ENCODE data around the gene TRIM46. TPM values are rescaled to one million over a fixed set of nuclear protein-coding genes. Genes with fewer than 3 reads are reported as not detected.

The TRIM46 gene
- total RNA-seq, 3 donors from 2014 or later = 0.26 to 0.76 (median 0.39) TPM

DNA sequence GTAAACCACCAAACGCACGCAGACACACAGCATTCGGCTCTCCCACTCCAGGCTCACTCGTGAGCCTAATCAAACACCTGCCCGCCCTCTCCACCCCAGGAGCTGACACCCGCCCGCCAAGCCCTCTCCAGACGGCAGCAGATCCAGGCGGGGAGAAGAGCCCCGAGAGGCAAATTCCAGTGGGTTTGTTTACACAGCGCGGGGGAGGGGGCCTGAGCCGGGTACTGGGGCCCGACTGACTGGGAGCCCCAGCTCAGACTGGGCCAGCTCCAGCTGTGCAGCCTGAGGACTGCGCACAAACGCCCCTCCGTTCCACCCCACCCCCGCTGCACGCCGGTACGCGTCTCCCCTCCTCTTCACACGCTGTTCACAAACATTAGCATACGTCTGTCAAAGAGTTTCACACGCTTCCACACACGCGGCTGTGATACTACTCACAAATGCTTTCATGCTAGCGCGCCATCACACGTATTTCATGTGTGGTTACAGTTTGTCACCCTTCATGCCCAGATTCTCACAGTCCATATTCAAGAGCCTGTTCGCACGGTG is 47.0 kb upstream of the TRIM46 start:
- intact Hi-C loops (cut with DNase I, micrococcal nuclease) = no loop called here
- Histone ChIP-seq H3K36me3 (ENCODE audit: low read depth) (no peaks in the 10 kb centered on the region), H3K9me3 (no peaks in the 10 kb centered on the region), H3K4me1 (ENCODE audit: low read depth) (peaks cover 28% of the 10 kb centered on the region), H3K4me3 (peak overlapping the region; percentile 9)
- peak; percentile 3 for ATAC-seq
- DNase-seq = peak; percentile 64 to 75 (median 73)
- TF ChIP-seq, protein P1, sequence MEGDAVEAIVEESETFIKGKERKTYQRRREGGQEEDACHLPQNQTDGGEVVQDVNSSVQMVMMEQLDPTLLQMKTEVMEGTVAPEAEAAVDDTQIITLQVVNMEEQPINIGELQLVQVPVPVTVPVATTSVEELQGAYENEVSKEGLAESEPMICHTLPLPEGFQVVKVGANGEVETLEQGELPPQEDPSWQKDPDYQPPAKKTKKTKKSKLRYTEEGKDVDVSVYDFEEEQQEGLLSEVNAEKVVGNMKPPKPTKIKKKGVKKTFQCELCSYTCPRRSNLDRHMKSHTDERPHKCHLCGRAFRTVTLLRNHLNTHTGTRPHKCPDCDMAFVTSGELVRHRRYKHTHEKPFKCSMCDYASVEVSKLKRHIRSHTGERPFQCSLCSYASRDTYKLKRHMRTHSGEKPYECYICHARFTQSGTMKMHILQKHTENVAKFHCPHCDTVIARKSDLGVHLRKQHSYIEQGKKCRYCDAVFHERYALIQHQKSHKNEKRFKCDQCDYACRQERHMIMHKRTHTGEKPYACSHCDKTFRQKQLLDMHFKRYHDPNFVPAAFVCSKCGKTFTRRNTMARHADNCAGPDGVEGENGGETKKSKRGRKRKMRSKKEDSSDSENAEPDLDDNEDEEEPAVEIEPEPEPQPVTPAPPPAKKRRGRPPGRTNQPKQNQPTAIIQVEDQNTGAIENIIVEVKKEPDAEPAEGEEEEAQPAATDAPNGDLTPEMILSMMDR (IDR thresholded peaks at IDR 0.05) = no peak

GRCh38 chr1:155127105-155127966 is 46.3 kb upstream of the TRIM46 start, which contains the start of gene EFNA1:
EFNA1 (plus strand) TSS chr1:155127876; CDS start chr1:155127978, 102 bp downstream.
- Histone ChIP-seq H3K4me3 (peak within 1 kb of the TSS; percentile 63), H3K9me3 (no peaks in the 10 kb centered on the region), H3K36me3 (ENCODE audit: low read depth) (no peaks in the 10 kb centered on the region), H3K4me1 (ENCODE audit: low read depth) (peaks cover 28% of the 10 kb centered on the region)
- ATAC-seq (peak; percentile 61), DNase-seq (peak; percentile 88 to 90 (median 88))
- intact Hi-C loops (cut with DNase I, micrococcal nuclease) = no loop called here
- TF ChIP-seq, protein P1 (IDR thresholded peaks at IDR 0.05) = no peak

GRCh38 chr1:155127967-155128754 is 45.5 kb upstream of the TRIM46 start:
- intact Hi-C loops (cut with DNase I, micrococcal nuclease) = no loop called here
- H3K4me1 ChIP-seq (ENCODE audit: low read depth) = peaks cover 30% of the 10 kb centered on the region
- peaks cover 1% of the 10 kb centered on the region for H3K36me3 ChIP-seq (ENCODE audit: low read depth)
- no peak for ATAC-seq
- TF ChIP-seq, protein P1 (IDR thresholded peaks at IDR 0.05) = no peak
- no peaks in the 10 kb centered on the region for H3K9me3 ChIP-seq
- DNase-seq = peak in 1 of 3 donors; percentile 44
- H3K4me3 ChIP-seq = peak overlapping the region; percentile 63

GRCh38 chr1:155128755-155129473 is 44.7 kb upstream of the TRIM46 start:
- DNase-seq (peak; percentile 77 to 88 (median 85)), ATAC-seq (peak; percentile 55)
- H3K36me3 ChIP-seq (ENCODE audit: low read depth) = peaks cover 6% of the 10 kb centered on the region
- intact Hi-C loops (cut with DNase I, micrococcal nuclease) = no loop called here
- H3K4me1 ChIP-seq (ENCODE audit: low read depth) = peaks cover 36% of the 10 kb centered on the region
- no peaks in the 10 kb centered on the region for H3K9me3 ChIP-seq
- peak overlapping the region; percentile 63 for H3K4me3 ChIP-seq
- TF ChIP-seq, protein P1 (IDR thresholded peaks at IDR 0.05) = no peak
